HG03103 (cell line): ENCODE measurements around the gene SLC2A9.
"Not testable (repeated sequence)": the region's sequence is repeated elsewhere in the genome, so short reads cannot be mapped to it uniquely, and the experiment has no call there.

Experiments used
- ATAC-seq: cut with Tn5 transposase; IDR thresholded peaks from one replicate; pipeline ENCODE4 v1.9.1; 2021; ENCODE audit warnings: low read depth; ENCODE audit not compliant: unreplicated experiment

SLC2A9 gene

GRCh38 chr4:9900633-9901032 lies 120.7 kb downstream of the SLC2A9 start:
- not testable (repeated sequence) for ATAC-seq

GRCh38 chr4:9899306-9900055 lies 121.8 kb downstream of the SLC2A9 start:
- no peak for ATAC-seq

DNA sequence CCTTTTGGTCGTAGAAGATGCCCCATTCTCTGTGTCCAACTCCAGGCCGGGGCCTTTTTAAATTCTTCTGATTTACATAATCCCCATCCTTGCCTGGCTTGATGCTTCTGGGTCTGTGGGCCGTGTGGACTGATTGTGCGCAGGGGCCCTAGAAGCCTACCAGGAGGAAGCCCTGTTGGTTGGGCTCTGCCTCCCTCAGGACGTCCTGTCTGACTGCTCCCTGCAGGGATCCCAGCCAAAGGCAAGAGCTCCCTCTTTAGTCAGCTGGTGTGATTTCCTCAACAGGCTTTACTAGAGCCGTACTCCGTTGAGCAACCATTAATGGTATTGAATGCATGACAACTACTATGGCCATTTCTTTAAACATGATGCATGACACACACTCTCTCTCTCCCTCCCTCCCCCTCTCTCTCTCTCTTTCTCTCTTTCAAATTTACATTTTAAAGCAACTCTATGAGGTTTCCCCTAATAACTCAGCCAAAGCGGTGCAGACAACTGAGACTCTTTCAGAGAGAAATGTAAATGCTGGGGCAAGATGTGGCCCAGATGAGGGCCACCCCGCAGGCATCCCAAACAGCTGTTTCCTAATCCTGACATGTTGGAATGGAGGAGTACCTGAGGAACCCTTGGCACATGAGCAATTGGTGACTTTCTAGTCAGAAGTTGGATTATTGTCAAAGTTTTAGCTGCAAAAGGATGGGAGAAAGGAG lies 122.5 kb downstream of the SLC2A9 start:
- ATAC-seq: no peak

DNA sequence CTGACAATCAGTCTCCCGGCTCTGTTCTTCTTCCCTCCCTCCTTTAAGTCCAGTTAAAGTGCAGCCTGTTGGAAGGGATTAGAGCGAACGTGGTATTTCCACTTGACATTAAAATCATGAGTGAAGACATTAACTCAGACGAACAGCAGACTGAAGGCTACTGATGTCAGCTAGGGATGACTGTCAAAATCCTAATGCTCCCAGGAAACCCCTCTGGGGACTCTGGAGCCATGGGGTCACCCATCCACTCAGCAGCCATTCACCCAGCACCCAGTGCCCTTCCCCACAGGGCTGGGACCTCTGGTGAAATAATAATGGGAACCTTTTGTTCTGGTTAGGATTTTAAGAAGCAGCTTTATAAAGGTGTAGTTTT lies 126.0 kb downstream of the SLC2A9 start:
- ATAC-seq: no peak

- ATAC-seq: no peak
Measured at GRCh38 chr4:9894644-9895332, 126.5 kb downstream of the SLC2A9 start.

- no peak for ATAC-seq
Measured at GRCh38 chr4:9893329-9894108, 127.8 kb downstream of the SLC2A9 start.

DNA sequence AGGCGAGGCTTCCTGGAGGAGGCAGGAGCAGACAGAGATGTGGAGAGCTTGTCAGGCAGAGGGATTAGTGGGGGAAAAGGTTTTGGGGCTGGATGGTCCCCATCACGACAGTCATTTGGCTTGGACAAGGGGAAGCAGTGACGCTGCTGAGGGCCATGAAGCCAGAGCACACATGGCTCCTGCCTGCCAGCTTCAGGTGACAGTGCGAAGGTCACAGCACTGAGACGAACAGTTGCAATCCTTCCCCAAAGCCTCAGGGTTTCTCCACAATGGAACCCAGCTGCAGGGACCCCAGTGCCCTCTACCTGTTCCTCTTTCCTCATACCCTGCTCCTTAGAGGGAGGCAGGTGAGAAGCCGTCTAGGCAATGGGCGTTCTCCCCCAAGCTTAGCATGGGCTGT lies 129.6 kb downstream of the SLC2A9 start:
- ATAC-seq: no peak

- no peak for ATAC-seq
Measured at GRCh38 chr4:9891056-9891455, 130.2 kb downstream of the SLC2A9 start.

DNA sequence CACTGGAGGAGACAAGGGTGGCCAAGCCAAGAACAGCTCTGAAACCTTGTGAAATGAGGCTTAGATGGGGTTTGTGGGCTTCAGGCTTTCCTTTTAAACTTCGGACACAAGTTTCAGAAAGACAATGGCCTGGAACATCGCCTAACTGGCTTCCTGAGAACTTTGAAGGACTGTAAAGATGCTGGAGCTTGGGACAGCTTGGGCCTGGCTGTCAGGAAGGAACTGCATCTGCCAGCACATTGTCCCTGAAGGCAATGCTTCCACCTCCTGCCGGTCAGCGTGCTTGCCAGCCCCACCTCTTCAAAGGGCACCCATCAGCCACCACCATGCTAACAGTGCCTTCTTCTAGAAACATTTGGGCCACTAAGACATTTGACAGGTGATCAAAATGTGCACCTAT lies 132.0 kb downstream of the SLC2A9 start:
- no peak for ATAC-seq

DNA sequence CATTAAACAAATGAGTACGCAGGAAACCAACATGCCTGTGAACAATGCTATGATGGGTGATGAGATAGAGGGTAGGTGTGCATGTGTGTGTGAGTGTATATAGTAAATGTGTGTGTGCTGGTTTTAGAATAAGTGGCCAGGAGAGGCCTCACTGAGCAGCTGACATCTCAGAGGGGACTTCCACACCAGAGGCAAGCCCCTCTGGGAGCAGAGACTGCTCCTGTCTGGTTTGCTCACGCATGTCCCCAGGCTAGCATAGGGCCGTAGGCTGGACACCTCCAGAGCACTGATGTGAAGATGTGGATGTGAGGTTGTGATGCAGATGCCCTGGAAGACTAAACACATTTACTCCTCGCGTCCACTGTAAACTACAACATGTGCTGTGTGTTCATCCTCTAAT lies 135.3 kb downstream of the SLC2A9 start:
- ATAC-seq: no peak

DNA sequence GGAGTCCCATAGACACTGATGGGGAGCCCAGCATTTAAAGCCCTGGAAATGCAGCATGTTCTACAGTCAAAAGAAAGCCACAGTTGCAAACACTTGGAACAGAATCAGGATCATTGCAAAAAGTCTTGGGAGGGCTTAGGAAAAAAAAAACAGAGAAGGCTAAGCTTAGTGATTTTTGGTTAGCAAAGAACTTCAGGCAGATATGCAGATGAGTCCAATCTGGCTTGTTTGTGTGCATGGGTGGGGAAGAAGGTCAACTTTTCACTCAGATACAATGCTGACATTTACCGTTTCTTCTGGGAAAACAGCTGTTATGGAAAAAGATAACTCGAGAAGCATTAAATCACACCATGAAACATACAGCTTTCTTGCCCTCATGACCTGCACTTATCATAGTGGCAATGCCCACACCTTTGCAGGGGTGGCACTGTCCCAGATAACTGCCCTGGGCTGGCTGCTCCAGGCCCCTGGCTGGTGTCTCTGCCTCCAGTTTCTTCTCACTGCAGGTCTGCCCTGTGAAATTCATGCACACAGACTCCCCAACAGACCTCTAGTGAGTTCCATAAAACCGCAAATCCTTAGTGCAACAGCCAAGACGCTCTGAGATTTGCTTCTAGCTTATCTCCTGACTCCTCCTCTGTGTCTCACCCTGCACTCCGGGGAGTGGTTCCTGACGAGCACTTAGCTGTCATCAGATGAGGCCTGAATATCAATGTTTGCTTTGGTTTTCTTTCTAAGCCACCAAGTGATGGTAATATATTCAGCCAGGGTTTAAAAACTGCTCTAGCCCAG lies 140.7 kb downstream of the SLC2A9 start:
- ATAC-seq: no peak

- no peak for ATAC-seq
Measured at GRCh38 chr4:9877123-9877522, 144.2 kb downstream of the SLC2A9 start.

DNA sequence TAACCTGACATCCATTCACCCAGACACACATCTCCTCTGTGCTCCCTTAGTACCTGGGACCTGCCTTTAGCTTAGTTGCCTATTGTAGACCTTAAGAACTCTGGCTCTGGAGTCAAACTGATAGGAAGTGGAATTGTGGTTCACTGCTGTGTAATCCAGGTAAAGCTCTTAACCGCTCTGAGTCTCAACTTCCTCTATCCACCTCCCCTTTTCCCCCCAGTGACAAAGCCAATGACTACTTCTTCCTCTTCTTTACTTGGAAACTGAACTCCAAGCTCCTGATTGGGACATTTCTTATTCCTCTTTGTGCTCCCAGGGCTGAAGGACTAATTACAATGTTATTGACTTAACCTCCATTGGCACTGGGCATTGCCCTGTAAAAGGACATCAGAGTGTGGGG lies 145.8 kb downstream of the SLC2A9 start:
- no peak for ATAC-seq

DNA sequence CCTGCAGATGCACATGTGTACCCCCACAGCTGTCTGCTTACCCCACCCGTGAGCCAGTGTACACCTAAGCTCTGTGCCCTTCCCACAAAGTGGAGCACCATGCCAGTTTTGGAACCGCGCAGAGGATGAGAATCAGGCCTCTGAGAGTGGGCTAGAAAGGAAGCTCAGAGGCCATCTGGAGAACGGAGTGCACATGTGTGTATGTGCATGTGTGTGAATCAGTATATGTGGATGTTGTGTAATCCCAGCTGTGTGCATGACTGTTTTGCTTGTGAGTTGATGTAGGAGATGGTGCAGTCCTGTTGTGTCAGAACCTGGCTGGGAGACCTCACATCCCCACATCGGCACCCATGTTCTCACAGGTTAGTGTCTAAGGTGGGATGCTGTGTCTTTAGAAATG lies 146.9 kb downstream of the SLC2A9 start:
- no peak for ATAC-seq

GRCh38 chr4:9870165-9870790 lies 151.0 kb downstream of the SLC2A9 start:
- ATAC-seq: no peak

DNA sequence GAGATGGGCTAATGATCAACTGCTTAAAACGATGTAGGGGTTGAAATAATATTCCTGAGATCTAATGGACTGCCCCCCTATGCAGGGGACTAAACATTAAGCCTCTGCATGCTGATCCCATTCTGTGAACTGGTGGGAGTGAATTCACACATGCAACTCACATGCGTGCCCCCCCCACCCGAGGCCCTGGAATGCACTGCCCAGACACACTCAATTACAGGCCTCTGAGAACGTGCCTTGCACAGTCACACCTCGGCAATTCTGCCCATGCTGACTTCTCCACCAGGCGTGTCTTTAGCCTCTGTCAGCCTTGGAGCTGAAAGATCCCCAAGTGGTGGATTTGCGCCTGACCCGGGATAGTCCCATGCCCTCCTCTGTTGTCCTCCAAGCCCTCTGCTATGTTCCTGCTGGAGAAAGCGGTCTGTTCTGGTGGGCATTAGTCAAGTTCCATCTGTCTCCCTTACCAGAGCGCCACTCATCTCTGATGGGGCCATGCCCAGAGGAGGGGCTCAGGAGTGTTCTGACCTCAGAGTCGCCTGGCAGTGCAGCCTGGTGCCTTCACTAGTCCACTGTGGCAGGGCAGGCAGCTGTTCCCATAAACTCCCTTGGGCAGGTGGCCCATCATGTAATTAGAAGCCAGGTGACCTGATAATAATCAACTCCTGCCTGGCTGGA lies 153.4 kb downstream of the SLC2A9 start:
- no peak for ATAC-seq

DNA sequence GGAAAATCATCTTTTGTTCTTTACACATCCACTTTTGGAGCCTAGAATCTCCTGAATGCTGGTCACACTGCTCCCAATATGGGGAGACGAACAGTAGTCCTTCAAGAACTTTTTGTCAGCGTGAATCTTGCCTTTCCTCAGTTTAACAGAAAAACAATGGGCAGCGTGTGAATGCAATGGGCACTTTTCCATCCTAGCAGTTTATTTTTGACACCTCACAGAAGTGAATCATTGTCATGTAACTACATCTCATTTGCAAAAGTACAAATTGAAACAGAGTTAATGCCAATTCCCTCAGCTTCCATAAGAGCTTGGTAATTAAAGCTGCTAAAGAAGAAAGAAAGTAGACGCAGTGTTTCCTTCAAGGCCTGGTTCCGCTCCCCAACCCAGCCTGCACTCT lies 154.4 kb downstream of the SLC2A9 start:
- ATAC-seq: no peak

DNA sequence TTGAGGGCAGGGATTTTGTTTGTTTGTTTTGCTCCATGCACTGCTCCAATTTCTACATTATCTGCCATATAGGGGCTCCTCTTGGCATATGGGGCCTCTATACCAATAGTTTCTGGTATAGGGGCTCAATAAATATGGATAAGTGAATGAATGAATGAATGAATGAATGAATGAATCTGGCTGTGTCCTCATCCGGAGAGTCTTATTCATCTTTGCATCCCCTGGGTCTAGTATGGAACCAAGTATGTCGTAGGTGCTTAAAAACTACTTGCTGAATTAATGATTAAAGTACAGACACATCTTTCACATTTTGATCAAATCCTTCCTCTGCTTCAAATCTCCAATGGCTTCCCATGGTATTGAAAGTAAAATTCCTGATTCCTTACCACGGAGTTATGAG lies 159.7 kb downstream of the SLC2A9 start:
- no peak for ATAC-seq

DNA sequence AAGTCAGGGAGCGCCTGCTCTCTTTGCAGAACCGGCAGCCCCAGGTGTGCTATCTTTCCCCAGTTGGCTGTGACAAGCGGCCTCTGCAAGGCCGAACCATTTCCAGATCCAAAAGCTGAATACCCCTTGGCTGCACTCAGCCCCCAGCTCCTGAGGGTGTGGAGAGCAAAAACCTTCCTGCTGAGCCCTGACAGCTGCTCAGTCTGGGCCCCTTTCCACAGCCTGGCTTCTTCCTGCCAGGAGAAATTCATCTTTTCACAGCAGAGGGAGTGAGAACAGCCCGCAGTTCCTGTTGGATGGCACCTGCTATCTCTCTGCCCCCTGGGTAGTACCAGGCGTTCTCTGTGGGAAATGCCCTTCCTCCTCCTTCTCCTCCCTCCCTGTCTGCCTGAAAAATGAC lies 161.5 kb downstream of the SLC2A9 start:
- no peak for ATAC-seq
